K562 (cell line): ENCODE results near the gene MSH2.

Source experiments
- E2F1 ChIP-seq: sonication (generic); formaldehyde crosslinking; IDR thresholded peaks from 2 replicates; pipeline ENCODE4 v1.8.1; 2023; ENCODE audit warnings: mild to moderate bottlenecking, missing genetic modification reagents, moderate library complexity
- ESRRA ChIP-seq: fragments of 450-650 bp; IDR thresholded peaks from 2 replicates; pipeline ENCODE4 v1.6.1; 2014; ENCODE audit warnings: low read depth, mild to moderate bottlenecking, moderate library complexity, borderline replicate concordance
- EZH2 ChIP-seq: IDR thresholded peaks from 2 replicates; pipeline ENCODE4 v1.6.1; 2012; ENCODE audit warnings: low read depth, mild to moderate bottlenecking, inconsistent platforms, low read length, borderline replicate concordance
- POLR2A ChIP-seq: fragments of 450-650 bp; conservative IDR thresholded peaks from 2 replicates; pipeline ENCODE4 v1.6.1; 2016
- RAD21 ChIP-seq, 2 experiments: fragments of 250-450 bp in 1 of 2; fragments of 450-650 bp in 1 of 2; sonication (Bioruptor Pico) in 1 of 2; formaldehyde crosslinking in 1 of 2; IDR thresholded peaks in 1 of 2; conservative IDR thresholded peaks in 1 of 2; 2 replicates each; pipeline versions ENCODE4 v1.4.0 to v1.8.0; 2020 to 2022; ENCODE audit warnings: mild to moderate bottlenecking in 2 of 2, moderate library complexity in 1 of 2
- RBM22 ChIP-seq: fragments of 200-400 bp; formaldehyde crosslinking; IDR thresholded peaks from 2 replicates; pipeline ENCODE4 v1.6.1; 2018; ENCODE audit warnings: low read length, low read depth; ENCODE audit not compliant: poor library complexity, severe bottlenecking
- TRIM24 ChIP-seq, 2 experiments: fragments of 450-650 bp; IDR thresholded peaks; 2 replicates each; pipeline ENCODE4 v1.6.1; 2016
- ZNF12 ChIP-seq: sonication (generic); formaldehyde crosslinking; IDR thresholded peaks from 2 replicates; pipeline ENCODE4 v1.4.0; 2020; ENCODE audit warnings: mild to moderate bottlenecking, missing genetic modification reagents
- ZNF274 ChIP-seq: IDR thresholded peaks from 2 replicates; pipeline ENCODE4 v1.6.1; 2011; ENCODE audit warnings: low read depth, mild to moderate bottlenecking, low read length, moderate library complexity, borderline replicate concordance

GRCh38 chr2:47508641-47509040, 105.7 kb downstream of the MSH2 start:
- no peak for TF ChIP-seq TRIM24 (IDR thresholded peaks at IDR 0.05)
- no peak for TF ChIP-seq RBM22
- no peak for TF ChIP-seq ZNF274
- TF ChIP-seq EZH2: no peak
- no peak for TF ChIP-seq POLR2A
- no peak for TF ChIP-seq ZNF12 (CRISPR knock-in tag)
- no peak for TF ChIP-seq E2F1 (CRISPR knock-in tag)
- TF ChIP-seq RAD21 (CRISPR knock-in tag; conservative IDR thresholded peaks at IDR 0.05 in 1 of 2, IDR thresholded peaks at IDR 0.05 in 1 of 2): no peak
- no peak for TF ChIP-seq ESRRA
